Lung (tissue), 12 donors: ENCODE measurements around the gene CWC27. TPM values are rescaled to one million over a fixed set of nuclear protein-coding genes. Genes with fewer than 3 reads are reported as not detected.

ENCODE experiments used
- ATAC-seq: fragments of 200-7000 bp; cut with Tn5 transposase; one replicate; pipeline ENCODE4 v1.9.1; 2020; ENCODE audit warnings: moderate number of reproducible peaks; ENCODE audit not compliant: insufficient read depth, low FRiP score
- DNase-seq, 3 donors: peaks; one replicate each; pipeline ENCODE4 v3.0.0-alpha.2; 2013 to 2017
- H3K27ac ChIP-seq, 2 donors: one replicate each; pipeline ENCODE4 v1.5.1; 2013; ENCODE audit warnings: mild to moderate bottlenecking in 2 of 2, moderate library complexity in 2 of 2, control low read depth in 1 of 2, inconsistent platforms in 1 of 2, low read depth in 1 of 2, low read length in 1 of 2
- H3K27me3 ChIP-seq, 3 donors: one replicate each; pipeline ENCODE4 v1.5.1; 2013; ENCODE audit warnings: low read length in 2 of 3; ENCODE audit not compliant: control insufficient read depth in 3 of 3, insufficient read depth in 3 of 3
- H3K36me3 ChIP-seq, 4 donors: one replicate each; pipeline ENCODE4 v1.5.1; 2013; ENCODE audit warnings: low read length in 4 of 4, mild to moderate bottlenecking in 1 of 4, moderate library complexity in 1 of 4; ENCODE audit not compliant: control insufficient read depth in 4 of 4, insufficient read depth in 4 of 4
- H3K4me1 ChIP-seq, 5 donors: one replicate each; pipeline ENCODE4 v1.5.1; 2013; ENCODE audit warnings: low read length in 5 of 5, mild to moderate bottlenecking in 2 of 5, moderate library complexity in 1 of 5; ENCODE audit not compliant: control insufficient read depth in 5 of 5, insufficient read depth in 5 of 5
- H3K4me3 ChIP-seq: one replicate; pipeline ENCODE4 v1.5.1; 2013; ENCODE audit warnings: mild to moderate bottlenecking, control low read depth, moderate library complexity
- H3K9ac ChIP-seq, 2 donors: one replicate each; pipeline ENCODE4 v1.5.1; 2013; ENCODE audit warnings: low read length in 2 of 2, control low read depth in 1 of 2; ENCODE audit not compliant: insufficient read depth in 1 of 2
- H3K9me3 ChIP-seq, 4 donors: one replicate each; pipeline ENCODE4 v1.5.1; 2013; ENCODE audit warnings: low read length in 3 of 4, mild to moderate bottlenecking in 1 of 4, moderate library complexity in 1 of 4; ENCODE audit not compliant: control insufficient read depth in 4 of 4, insufficient read depth in 3 of 4
- CTCF ChIP-seq: IDR thresholded peaks from 2 replicates; pipeline ENCODE4 v1.5.1; 2012; ENCODE audit warnings: mild to moderate bottlenecking; ENCODE audit errors: control extremely low read depth, extremely low read depth
- whole genome bisulfite sequencing, 2 donors: extraction: QIAGEN DNeasy Blood & Tissue Kit; methylation state at CpG; one replicate each; pipeline ENCODE4 v1.1.7; 2013; 5-methylcytosine and 5-hydroxymethylcytosine counted together
- polyA plus RNA-seq, 2 donors: library from polyadenylated mRNA; stranded (reverse); fragments of 200-250 nt; gene quantifications; one replicate each; pipeline ENCODE4 v1.2.1, GENCODE V29; 2013
- total RNA-seq, 2 donors: library from RNA; depleted of rRNA in 1 of 2; stranded (reverse); fragments of >200 nt in 1 of 2; gene quantifications; one replicate each; pipeline ENCODE4 v1.2.1, GENCODE V29; 2014 to 2021
- donor health status: control.
- donor health status: control.
- donor health status: Bipolar disorder and iron deficiency.
- donor health status: healthy.
- donor health status: DM: yes; HTN: yes; CAD: no.

The CWC27 gene
- total and polyA plus RNA-seq, 4 donors = 12.0 to 21.2 (median 16.7) TPM

- Histone ChIP-seq H3K36me3 (peaks cover 1 to 18% (median 9%) of the 10 kb centered on the region in 4 donors), H3K4me3 (no peak overlapping the region), H3K4me1 (peaks cover 0 to 7% (median 0%) of the 10 kb centered on the region in 5 donors), H3K9me3 (no peaks in the 10 kb centered on the region), H3K9ac (no peak overlapping the region), H3K27me3 (no peaks in the 10 kb centered on the region), H3K27ac (no peak overlapping the region)
- TF ChIP-seq CTCF = no peak
- 78 to 84% methylated on average over 2 of the region's 2 CpGs for WGBS, 2 donors
- DNase-seq = no peak
- ATAC-seq = no peak
Measured at GRCh38 chr5:64806537-64806936, 37.8 kb downstream of the CWC27 start.

GRCh38 chr5:64807520-64807919 is 38.8 kb downstream of the CWC27 start:
- peak in 2 of 3 donors; percentile 20 to 51 for DNase-seq
- no peaks in the 10 kb centered on the region for H3K27me3 ChIP-seq
- H3K9ac ChIP-seq = no peak overlapping the region
- no peak overlapping the region for H3K4me3 ChIP-seq
- peak; percentile 47 for ATAC-seq
- peaks cover 0 to 7% (median 0%) of the 10 kb centered on the region in 5 donors for H3K4me1 ChIP-seq
- WGBS, 2 donors = 65 to 83% methylated on average over 5 of the region's 5 CpGs
- peaks cover 0 to 13% (median 7%) of the 10 kb centered on the region in 4 donors for H3K36me3 ChIP-seq
- no peaks in the 10 kb centered on the region for H3K9me3 ChIP-seq
- no peak overlapping the region for H3K27ac ChIP-seq
- no peak for TF ChIP-seq CTCF

GRCh38 chr5:64811050-64811640 is 42.4 kb downstream of the CWC27 start:
- no peaks in the 10 kb centered on the region for H3K27me3 ChIP-seq
- WGBS, 2 donors = 85 to 88% methylated on average over 1 of the region's 1 CpG
- H3K36me3 ChIP-seq = peaks cover under 1 to 8% (median 4%) of the 10 kb centered on the region in 4 donors
- DNase-seq = peak in 2 of 3 donors; percentile 78 to 82
- H3K4me1 ChIP-seq = peaks cover 0 to 7% (median 0%) of the 10 kb centered on the region in 5 donors
- H3K9ac ChIP-seq = no peak overlapping the region
- H3K27ac ChIP-seq = no peak overlapping the region
- TF ChIP-seq CTCF = peak; percentile 48
- no peak overlapping the region for H3K4me3 ChIP-seq
- H3K9me3 ChIP-seq = no peaks in the 10 kb centered on the region
- ATAC-seq = no peak

GRCh38 chr5:64814073-64814472 is 45.3 kb downstream of the CWC27 start:
- no peak for TF ChIP-seq CTCF
- H3K9me3 ChIP-seq = no peaks in the 10 kb centered on the region
- H3K36me3 ChIP-seq = peaks cover 0 to 6% (median 4%) of the 10 kb centered on the region in 4 donors
- no peak overlapping the region for H3K9ac ChIP-seq
- 88 to 96% methylated on average over 2 of the region's 2 CpGs for WGBS, 2 donors
- H3K4me3 ChIP-seq = no peak overlapping the region
- ATAC-seq (no peak), DNase-seq (no peak)
- H3K27ac ChIP-seq = no peak overlapping the region
- H3K4me1 ChIP-seq = peaks cover 0 to 10% (median 5%) of the 10 kb centered on the region in 5 donors
- H3K27me3 ChIP-seq = no peaks in the 10 kb centered on the region
